NCI-H774 (cell line): ENCODE data around the gene ADAT1.

Source experiments
- DNase-seq: peaks from one replicate; lab custom pipeline; 2025; lab: John Stamatoyannopoulos, UW

ADAT1 gene, protein sequence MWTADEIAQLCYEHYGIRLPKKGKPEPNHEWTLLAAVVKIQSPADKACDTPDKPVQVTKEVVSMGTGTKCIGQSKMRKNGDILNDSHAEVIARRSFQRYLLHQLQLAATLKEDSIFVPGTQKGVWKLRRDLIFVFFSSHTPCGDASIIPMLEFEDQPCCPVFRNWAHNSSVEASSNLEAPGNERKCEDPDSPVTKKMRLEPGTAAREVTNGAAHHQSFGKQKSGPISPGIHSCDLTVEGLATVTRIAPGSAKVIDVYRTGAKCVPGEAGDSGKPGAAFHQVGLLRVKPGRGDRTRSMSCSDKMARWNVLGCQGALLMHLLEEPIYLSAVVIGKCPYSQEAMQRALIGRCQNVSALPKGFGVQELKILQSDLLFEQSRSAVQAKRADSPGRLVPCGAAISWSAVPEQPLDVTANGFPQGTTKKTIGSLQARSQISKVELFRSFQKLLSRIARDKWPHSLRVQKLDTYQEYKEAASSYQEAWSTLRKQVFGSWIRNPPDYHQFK

GRCh38 chr16:75622761-75623605 lies at the start of gene ADAT1:
ADAT1 (minus strand) TSS chr16:75623281; CDS start chr16:75620799, 2,482 bp downstream.
- DNase-seq, result peak; percentile 82

GRCh38 chr16:75667503-75667902 lies 44.4 kb upstream of the ADAT1 start:
- DNase-seq, result no peak

- DNase-seq, result no peak
Measured at GRCh38 chr16:75660726-75661302, 37.7 kb upstream of the ADAT1 start.

DNA sequence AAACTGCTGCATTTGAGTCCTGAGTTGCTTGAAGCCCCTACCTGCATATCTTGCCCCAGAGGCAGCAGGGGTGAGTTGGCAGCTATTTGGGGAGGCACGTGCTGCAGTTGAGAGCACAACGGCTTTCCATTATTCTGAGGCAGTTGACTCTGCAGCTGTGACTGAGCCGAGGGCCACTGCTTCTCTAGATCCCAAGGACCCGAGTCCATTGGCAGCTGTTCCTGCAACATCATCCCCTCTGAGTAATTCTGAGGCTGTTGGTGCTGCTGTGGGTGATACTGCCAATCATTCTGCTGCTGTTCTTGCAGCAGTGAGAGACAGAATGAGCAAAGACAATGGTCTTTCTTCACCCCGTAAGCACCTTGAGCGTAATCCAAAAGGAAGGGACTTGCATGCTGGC lies 37.2 kb upstream of the ADAT1 start:
- no peak for DNase-seq

DNA sequence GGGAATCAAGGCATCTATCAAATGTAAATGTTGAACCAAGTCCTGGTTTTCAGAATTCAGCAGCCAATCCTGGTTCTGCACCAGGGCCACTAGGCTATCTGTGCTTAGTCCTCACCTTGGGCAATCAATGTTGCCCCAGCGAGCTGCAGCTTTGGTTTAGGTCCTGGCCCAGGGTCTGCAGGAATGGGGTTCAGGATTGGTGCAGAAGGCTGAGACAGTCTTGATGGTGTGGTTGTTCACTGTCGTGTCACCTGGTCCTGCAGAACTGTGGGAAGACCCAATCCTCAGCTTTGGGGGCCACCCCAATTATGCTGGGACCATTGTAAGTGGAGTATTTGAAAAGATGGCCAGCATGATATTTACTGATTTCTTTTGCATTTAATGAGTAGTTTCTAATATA lies 35.1 kb upstream of the ADAT1 start:
- no peak for DNase-seq

GRCh38 chr16:75653922-75654321 lies 30.8 kb upstream of the ADAT1 start:
- no peak for DNase-seq

DNA sequence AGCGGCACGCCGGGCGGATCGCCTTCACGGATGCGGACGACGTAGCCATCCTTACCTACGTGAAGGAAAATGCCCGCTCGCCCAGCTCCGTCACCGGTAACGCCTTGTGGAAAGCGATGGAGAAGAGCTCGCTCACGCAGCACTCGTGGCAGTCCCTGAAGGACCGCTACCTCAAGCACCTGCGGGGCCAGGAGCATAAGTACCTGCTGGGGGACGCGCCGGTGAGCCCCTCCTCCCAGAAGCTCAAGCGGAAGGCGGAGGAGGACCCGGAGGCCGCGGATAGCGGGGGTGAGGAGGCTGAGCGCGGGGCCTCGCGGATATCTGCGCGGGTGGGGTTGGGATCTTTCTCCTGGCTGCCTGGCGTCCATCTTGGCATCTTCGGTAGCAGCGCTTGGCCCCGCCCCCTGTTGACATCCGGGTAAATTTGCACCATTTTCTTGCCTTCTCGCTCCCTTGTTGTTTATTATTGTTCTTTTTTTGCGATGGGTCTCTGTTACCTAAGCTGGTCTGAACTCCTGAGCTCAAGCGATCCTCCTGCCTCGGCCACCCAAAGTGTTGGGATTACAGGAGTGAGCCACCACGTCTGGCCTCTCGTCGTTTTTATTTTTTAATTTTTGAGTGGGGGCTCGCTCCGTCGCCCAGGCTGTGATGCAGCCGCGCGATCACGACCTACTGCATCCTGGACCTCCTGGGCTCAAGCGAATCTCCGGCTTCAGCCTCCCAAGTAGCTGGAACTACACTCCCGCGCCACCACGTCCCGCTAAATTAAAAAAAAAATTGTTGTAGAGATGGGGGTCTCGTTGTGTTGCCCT lies 25.4 kb upstream of the ADAT1 start:
- DNase-seq, result peak; percentile 36

GRCh38 chr16:75647492-75648264 lies 24.6 kb upstream of the ADAT1 start, which contains the start of the genes KARS1 and TERF2IP:
KARS1 (minus strand) TSS chr16:75647665; CDS start chr16:75647639, 26 bp downstream.
TERF2IP (plus strand) TSS chr16:75647773; CDS start chr16:75647883, 110 bp downstream.
- peak; percentile 71 for DNase-seq

GRCh38 chr16:75647112-75647491 lies 24.0 kb upstream of the ADAT1 start:
- DNase-seq, result no peak

- DNase-seq, result no peak
Measured at GRCh38 chr16:75644240-75645012, 21.3 kb upstream of the ADAT1 start.

GRCh38 chr16:75640598-75640997 lies 17.5 kb upstream of the ADAT1 start:
- no peak for DNase-seq

- no peak for DNase-seq
Measured at GRCh38 chr16:75635036-75635435, 12.0 kb upstream of the ADAT1 start.

DNA sequence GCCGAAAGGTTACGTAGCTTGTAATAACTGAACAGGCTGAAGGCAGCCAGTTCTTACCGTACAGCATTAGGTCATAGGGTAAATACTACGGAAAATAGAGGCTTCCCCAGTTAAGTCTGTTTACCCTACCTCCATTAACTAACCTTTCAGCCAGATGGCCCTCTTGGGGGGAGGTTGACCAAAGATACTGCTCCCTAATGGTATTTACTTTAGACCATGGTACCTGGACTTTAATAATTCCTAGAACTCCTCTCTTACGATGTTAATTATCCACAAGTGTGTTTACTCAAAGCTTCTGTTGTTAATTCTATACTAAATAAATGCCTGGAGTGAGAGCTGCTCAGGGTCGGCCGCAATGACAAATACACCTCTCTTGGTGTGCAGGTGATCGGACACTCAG lies 9.8 kb upstream of the ADAT1 start:
- DNase-seq, result peak; percentile 83

- no peak for DNase-seq
Measured at GRCh38 chr16:75630052-75630451, 7.0 kb upstream of the ADAT1 start.

- no peak for DNase-seq
Measured at GRCh38 chr16:75629132-75629531, 6.1 kb upstream of the ADAT1 start.

GRCh38 chr16:75628351-75628750 lies 5.3 kb upstream of the ADAT1 start:
- no peak for DNase-seq

DNA sequence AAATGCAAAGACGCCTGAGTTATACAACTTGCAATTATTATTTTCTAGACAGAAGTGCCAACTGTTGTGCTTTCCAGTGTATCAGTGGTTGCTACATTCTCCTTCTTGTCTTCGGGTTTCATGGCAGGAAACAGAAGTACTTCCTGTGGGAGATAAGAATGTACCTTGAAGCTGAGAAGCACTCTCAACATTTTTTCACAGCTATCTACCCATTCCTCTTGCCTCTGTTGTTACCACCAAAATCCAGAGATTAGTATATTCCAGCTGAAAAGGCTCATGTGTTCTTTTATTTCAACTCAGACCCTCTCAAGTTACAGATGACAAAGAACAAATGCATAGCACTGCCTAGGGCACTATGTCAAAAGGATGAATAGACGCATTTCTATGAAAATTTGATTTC lies 4.8 kb upstream of the ADAT1 start:
- DNase-seq, result no peak

DNA sequence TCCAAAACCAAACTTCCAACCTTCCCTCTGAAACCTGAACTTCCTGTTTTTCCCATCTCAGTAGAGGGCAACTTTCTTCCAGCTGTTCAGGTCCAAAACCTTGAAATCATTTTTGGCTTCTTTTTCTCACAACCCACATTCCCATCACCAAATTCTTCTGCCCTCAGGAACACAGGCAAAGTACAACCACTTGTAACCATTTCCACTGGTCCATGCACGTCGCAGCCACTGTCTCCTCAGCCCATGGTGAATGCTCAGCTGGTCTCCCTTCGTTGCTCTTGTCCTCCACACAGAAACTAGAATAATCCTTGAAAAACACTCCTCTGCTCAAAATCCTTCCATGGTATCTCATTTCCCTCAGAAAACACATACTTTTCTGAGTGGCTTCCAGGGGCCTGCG lies 3.7 kb upstream of the ADAT1 start:
- DNase-seq, result no peak

DNA sequence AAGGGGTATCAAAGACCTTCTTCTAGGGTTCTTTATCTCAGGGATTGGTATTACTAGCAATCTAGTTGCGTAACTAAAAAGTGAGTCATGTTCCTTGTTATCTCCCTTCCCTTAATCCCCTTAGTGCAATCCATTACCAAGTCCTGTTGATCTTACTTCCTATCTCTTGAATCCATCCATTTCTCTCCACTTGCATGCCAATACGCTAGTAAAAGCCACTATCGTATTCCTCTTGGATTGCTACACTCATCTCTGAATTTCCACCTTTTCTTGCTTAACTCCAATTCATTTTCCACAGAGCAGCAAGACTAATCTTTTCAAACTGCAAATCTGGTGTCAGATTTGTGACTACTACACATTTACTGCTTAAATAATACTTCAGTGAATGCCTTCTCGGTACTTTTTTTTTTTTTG lies 1.8 kb upstream of the ADAT1 start:
- DNase-seq, result no peak

DNA sequence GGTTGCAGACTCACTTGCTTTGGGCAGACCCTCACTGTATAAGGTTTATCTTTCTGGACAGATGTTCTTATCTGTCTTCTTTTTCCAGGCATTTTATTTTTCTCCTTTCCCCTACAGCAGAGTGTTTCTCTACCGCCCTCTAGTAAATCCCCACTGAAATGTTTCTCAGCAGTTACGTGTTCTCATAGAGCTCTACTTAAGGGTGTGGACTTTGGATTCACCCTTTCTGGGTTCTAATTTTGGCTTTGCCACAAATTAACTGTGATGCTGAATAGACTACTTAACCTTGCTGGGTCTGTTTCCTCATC lies 2.0 kb downstream of the ADAT1 start:
- no peak for DNase-seq
